Stimulated activated CD4-positive, alpha-beta T cell treated with anti-CD3 and anti-CD28 coated beads, Interleukin-1b, Interleukin-23, amount 100 ng/mL, for 4 hours (primary cell): ENCODE measurements around the gene ERCC2.
"Not testable (repeated sequence)": the region's sequence is repeated elsewhere in the genome, so short reads cannot be mapped to it uniquely, and the experiment has no call there.

Experiments used
- DNase-seq, 2 donors: peaks; one replicate each; pipeline ENCODE4 v3.0.0-alpha.2; 2020; ENCODE audit warnings: low read depth in 2 of 2

The ERCC2 gene

DNA sequence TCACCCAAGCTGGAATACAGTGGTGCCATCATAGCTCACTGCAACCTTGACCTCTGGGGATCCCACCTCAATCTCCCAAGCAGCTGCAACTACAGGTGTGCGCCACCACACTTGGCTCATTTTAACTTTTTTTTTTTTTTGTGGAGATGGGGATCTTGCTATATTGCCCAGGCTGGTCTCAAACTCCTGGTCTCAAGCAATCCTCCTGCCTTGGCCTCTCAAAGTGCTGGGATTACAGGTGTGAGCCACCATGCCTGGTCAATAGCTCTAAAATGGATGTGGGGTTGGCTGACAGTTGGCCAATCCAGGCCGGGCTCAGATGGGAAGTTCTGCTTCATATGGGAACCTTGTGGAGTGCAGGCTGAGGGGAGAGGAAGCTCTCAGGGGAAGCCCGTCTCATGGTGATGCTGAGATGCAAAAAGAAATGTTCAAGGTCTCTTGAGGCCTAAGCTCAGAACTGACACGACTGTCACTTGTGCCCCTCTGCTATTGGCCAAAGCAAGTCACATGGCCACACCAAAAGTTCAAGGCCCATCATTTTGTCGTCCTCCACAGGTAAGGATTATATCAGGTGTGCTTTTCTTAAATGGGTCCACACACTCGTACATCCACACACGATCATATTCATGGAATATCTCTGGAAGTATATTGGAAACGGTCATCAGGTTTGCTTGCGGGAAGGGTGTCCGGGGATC is 36.6 kb downstream of the ERCC2 start:
- DNase-seq: no peak

DNA sequence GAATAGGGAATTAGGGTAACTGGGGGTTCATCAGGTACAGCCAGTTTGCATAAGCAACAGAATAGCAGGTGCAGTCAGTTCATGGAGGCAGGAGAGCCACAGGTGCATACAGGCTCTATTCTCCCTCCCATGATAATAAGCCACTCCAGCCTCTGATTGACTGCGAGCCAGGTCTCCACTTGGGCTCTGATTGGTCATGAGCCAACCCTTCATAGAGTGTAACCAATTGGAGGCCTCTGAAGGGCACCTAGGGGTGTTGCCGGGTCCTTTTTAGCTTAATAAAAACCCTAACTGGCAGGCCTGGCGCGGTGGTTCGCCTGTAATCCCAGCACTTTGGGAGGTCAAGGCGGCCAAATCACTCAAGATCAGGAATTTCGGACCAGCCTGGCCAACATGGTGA is 39.0 kb downstream of the ERCC2 start:
- no peak for DNase-seq

DNA sequence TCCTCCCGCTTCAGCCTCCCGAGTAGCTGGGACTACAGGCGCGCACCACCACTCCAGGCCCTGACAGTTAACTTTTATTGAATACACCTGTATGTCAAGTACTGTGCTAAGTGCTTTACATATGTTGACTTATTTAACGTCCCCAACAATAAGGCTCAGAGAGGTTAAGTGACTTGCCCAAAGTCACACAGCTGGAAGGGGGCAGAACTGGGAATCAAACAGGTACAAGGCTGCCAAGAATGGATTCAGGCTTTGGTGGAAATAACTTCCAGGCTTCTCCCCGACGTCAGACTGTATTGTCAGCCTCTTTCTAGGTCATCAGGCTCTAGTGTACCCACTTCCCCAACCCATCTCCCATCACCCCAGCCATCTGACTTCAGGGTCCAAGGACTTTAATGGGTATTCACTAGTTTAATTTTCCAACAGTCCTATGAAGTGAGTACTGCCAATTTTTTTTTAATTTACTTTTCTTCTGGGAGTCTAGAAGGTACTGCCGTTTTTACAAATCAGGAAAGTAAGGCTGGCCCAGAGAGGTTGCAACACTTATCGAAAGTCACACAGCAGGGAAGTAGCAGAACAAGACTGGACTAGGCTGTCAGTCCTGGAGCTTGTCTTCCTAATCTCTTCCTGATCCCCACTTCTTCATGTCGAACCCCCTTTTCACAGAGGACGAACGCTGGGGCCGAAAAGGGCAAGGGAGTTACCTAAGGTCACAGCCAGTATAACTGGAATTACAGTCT is 42.8 kb downstream of the ERCC2 start:
- DNase-seq: no peak

DNA sequence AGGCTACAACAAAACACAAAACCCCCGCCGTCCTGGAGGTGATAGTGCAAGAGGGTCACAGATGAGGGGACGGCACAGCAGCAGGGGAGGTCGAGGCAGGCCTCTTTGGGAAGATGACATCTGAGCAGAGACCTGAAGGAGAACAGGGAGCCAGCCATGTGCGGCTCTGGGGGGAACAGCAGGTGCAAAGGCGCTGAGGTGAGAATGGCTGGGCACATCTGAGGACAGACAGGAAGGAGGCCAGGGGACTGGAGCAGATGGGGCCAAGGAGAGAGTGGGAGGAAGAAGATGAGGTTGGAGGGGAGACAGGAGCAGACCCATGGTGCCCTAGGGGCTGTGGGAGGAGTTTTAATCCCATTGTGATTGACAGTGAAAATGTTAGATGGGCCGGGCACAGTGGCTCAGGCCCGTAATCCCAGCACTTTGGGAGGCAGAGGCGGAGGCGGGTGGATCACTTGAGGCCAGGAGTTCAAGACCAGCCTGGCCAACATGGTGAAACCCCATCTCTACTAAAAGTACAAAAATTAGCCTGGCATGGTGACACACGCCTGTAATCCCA is 45.9 kb downstream of the ERCC2 start:
- DNase-seq: no peak

DNA sequence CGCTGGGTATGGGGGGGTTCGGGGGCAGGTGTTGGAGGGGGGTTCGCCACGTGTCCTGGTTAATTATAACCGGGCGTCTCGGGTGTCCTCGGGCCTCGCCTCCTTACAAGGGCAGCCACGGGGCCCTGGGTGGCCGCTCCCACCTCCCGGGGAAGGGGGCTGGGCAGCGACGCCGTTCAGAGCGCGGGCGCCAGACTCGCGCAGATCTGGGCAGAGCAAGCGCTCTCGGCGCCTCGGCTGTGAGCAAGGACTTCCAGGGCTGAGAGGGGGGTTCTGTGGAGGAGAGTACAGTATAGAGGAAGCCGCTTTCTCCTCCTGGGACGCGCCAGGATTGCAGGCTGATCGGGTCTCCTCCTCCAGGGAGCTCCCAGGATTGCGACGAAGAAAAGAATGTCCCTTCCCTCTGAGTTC is 46.7 kb downstream of the ERCC2 start:
- no peak for DNase-seq

DNA sequence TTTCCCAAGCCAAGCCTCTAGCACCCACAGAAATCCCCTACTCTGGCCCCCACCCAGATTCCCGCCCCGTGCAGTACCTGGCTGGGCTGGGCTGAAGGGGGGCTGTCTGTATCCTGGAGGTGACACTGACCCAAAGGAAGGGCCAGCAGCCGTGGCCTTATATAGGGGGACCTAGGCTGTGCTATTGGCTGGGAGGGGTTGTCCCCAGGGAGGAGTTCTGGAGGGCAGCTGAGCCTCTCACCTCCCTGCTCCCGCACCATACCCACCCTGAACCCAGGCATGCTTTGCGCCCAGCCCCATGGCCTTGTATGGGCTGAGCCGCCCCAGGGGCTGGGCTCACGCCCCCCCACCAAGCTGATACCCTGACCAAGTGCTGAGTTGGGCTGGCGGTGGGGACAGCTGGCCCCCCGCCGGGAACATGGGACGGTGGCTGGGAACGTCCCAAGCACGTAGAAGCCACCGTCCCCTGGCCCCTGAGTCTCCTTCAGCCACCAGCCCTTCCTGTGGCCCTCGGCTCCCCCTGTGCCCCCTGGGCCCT is 47.6 kb downstream of the ERCC2 start, which contains the start of gene CKM:
Gene CKM, minus strand, starts transcription at position 132 of the 538 bp plus-strand sequence. CDS start 3,162 bp downstream, outside the sequence.
- DNase-seq: no peak

DNA sequence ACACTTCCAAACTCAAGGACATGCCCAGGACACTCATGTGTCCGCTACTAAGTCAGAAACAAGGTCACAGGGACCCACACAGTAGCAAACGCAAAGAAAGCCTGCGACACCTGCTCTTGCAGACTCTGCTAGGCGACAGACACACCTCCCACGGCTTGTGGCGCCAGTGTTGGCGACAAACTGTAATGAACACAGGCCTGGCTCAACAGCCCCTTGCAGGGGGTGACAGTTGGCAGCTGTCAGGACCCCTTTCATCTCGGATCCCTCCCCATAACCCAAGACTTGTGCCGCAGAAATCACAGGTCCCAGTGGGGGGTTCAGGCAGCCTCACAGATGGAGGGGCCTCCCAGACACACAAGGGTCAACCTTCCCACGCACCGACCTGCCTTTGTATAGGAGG is 48.1 kb downstream of the ERCC2 start:
- no peak for DNase-seq

DNA sequence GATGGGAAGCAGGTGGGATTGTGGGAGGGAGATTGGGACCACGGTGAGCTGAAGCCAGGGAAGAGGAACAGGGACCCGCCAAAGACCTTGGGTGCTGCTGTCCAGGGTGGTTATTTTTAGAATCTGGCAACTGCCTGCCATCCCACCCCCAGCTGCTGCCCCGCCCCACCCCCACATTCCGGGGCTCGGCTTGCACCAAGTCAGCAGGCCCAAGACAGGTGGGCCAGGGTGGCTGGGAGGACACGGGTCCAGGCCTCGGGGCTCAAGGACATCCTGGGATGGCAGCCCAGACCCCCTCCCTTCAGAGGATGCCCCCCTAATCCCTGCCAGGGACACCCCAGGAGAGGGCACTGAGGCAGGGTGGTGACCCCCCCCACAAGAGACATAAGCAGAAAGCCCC is 48.5 kb downstream of the ERCC2 start:
- no peak for DNase-seq

DNA sequence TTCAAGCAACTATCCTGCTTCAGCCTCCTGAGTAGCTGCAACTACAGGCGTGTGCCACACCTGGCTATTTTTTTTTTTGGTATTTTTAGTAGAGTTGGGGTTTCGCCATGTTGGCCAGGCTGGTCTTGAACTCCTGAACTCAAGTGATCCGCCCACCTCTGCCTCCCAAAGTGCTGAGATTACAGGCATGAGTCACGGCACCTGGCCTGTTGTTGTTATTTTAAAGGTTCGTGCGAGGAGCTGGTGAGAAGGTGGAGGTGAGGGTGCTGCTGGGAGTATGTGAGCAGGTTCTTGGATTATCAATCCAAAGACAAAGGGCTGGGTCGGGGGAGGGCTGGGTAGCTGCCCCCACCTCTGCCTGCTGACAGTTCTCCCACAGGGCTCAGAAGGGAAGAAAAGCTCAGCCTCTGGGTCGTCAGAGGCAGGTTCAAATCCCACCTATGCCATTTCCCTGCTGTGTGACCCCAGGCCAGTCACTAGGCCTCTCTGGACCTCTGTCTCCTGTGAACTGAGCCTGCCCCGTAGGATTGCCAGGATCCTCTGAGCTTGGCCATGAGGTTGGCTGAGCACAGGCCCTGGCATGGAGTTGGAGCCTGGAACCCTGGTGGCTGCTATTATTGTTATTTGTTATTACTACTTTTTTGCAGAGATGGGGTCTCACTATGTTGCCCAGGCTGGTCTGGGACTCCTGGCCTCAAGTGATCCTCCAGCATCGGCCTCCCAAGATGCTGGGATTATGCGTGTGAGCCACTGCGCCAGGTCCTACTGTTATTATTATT is 49.2 kb downstream of the ERCC2 start:
- DNase-seq: no peak

DNA sequence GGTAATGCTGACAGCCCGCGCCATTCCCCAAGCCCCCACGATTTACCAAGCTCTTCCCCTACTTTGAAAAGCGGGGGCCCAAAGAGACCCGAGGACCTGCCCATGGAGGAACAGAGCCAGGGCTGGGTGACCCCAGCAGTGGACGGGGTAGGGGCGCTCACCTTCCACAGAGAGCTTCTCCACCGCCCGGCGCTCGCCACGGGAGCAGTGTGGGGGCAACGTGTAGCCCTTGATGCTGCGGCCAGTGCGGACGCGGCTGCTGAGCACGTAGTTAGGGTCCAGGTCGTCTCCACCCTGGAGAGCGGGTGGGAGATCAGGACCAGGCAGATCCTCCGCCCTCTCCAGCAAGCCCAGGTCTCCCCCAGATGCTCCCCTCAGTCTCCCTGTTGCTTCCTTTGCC is 55.1 kb downstream of the ERCC2 start:
- no peak for DNase-seq

DNA sequence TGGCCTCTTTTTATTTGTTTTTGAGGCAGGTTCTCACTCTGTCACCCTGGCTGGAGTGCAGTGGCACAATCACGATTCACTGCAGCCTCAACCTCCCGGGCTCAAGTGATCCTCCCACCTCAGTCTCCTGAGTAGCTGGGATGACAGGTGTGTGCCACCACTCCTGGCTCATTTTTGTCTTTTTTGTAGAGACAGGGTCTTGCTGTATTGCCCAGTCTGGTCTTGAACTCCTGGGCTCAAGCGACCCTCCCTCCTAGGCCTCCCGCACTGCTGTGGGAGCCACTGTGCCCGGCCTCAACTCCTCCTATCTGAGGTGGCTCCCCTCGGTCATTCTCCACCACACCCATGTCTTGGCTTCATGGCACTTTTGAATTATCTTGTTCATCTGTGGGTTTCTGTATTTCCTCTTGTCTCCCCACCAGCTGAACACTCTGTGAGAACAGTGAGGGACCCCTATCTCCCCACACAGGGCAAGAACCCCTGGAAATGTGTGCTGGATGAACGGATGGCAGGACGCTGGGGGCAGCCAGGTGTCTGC is 55.6 kb downstream of the ERCC2 start:
- DNase-seq: no peak

DNA sequence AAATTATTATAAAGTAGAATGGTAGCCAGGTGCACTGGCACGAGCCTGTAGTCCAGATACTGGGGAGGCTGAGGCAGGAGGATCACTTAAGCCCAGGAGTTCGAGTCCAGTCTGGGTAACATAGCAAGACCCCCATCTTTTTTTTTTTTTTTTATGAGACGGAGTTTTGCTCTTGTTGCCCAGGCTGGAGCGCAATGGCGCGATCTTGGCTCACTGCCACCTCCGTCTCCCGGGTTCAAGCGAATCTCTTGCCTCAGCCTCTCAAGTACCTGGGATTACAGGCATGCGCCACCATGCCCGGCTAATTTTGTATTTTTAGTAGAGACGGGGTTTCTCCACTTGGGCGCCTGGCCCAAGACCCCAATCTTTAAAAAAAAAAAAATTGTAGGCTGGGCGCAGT is 58.1 kb downstream of the ERCC2 start:
- not testable (repeated sequence) for DNase-seq

DNA sequence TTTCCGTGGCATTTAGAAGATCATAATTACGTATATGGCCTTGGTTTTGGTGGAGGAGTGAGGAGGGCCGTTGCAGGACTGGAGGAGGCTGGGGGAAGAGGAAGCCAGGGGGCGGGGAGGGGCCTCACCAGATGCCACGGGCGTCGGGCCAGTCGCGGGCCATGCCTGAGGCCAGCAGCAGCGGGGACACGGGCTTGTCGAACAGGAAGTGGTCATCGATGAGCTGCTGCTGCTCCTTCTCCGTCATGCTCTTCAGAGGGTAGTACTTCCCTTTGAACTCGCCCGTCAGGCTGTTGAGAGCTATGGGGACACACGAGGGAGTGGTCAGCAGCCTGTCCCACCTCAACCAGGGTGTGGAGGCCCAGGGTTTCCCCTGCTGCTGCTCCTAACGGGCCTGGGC is 58.8 kb downstream of the ERCC2 start:
- no peak for DNase-seq

DNA sequence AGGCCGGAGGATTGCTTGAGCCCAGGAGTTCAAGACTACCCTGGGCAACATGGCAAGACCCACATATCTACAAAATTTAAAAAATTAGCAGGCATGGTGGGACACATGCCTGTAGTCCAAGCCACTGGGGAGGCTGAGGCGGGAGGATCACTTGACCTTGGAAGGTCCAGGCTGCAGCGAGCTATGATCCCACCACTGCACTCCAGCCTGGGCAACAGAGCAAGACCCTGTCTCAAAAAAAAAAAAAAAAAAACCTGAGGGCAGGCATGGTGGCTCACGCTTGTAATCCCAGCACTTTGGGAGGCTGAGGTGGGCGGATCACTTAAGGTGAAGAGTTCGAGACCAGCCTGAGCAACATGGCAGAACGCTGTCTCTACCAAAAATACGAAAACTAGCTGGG is 61.1 kb downstream of the ERCC2 start:
- DNase-seq: not testable (repeated sequence)

DNA sequence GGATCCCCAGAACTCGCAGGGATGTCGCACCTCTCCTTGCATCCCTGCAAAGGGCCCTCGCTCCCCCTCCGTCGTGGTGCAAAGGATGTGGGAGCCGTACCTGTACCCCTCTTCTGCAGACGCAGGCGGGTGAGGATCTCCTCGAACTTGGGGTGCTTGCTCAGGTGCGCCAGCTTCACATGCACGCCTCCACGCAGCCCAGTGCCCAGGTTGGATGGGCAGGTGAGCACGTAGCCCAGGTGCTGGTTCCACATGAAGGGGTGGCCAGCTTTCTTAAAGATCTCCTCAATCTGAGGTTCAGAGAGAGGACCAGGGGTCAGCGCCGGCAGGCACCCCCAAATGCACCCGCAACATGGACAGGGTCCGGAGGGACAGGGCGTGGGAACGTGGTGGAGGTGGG is 63.0 kb downstream of the ERCC2 start:
- no peak for DNase-seq

DNA sequence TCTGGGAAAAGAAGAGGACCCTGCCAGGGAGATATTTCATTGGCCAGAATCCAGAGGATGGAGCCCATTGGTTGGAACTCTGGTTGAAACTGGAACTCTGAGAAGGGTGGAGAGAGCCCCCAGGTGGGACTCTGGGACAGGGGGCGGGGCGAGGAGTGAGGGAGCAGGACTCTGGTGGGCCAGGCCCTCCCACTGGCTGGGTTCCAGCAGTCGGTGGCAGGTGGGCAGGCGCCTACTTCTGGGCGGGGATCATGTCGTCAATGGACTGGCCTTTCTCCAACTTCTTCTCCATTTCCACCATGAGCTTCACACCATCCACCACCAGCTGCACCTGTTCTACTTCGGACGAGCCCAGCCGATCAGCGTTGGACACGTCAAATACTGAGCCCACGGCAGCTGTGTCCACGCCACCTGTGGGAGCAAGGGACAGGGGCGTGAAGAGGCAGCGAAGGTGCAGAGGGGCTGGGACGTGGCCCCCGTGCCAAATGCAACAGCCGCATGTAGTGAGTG is 63.8 kb downstream of the ERCC2 start:
- no peak for DNase-seq

DNA sequence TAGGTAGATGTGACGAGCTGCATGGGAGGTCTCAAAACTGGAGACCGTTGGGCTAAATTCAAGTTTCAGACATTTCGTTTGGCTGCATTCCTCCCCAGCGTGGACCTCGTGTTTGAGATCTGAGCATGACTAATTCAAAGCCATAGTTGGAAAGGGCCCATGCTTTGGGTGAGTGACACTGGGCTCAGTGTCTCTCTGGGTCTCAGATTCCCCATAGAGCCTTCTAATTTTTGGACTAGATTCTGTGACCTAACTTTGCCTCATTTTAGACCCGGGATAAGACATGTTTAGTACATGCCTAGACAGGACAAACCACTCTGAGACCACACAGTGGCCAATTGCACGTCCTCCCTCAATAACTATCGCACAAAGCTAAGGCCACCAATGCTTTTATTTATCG is 64.3 kb downstream of the ERCC2 start:
- no peak for DNase-seq

DNA sequence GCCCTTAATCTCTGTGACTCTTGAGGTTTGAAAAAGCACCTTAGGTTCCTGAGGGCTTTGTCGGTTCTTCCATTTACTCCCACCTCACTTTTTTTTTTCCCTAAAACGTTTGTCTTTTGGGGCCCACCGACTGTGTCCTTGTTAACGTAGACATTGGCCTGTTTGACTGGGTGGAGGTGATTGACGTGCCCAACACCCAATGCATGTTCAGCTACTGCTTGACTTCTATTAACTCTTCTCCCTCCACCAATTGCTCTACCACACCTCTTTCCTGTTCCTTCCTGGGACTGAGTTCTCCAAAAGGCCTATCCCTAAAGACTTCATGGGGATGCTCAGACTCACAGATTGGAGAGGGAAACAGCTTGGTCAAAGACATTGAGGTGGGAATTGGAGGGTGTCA is 65.0 kb downstream of the ERCC2 start:
- DNase-seq: no peak

DNA sequence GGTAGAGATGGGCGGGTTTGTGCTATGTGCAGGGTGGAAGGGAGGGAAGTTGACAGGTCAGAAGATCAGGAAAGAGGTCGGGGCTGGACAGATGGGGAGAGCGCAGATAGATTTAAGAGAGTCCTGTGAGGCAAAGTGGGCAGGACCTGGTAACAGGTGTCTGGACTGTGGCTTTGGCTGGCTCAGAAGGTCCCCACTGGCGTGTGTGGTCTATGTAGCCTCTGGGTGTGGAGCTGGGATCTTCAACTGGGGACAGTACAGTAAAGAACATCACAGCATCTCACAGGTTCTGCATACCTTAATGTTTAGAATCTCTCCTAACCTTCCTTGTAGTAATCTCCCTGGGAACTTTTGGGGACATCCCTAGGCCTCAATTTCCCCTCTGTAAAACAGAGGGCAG is 65.4 kb downstream of the ERCC2 start:
- no peak for DNase-seq

DNA sequence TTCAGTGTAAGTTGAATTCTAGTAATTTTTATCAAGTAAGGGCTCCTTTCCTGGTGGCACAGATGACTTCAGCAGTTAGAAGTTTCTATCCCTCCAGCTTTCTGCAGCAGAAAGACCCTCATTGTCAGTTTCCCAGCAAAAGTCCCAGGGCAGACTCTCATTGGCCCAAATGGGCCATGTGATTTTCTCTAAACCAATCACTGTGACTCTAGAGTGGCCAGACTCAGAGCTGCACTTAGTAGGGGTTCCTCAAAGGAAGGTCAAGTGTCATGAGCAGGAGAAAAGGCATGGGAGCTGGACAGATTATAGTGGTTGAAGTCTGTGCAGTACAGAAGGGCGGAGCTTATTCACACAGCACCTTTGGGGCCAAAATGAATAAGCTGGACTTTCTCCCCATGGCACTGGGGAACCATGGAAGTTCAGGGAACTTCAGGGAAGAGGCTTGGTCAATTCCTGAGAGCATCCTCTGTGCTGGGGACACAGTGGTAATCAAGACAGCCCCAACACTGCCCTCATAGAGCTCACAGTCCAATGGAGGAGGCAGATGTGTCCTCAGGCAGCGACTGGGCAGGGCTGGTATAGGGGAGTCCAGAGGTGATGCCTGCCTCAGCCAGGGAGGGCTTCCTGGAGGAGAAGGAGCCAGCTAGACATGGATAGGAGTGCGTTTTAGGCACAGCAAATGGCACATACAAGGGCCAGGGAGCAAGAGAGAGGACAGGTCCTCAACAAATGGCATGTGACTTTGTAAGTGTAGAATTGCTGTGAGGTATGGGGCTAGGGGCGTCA is 66.0 kb downstream of the ERCC2 start:
- DNase-seq: no peak
